Activated T-cell treated with anti-CD3 and anti-CD28 coated beads, Interleukin-2, amount 50 U/mL, for 72 hours (primary cell): ENCODE results near the gene GLIPR1L2. TPM values are rescaled to one million over a fixed set of nuclear protein-coding genes. Genes with fewer than 3 reads are reported as not detected.
A peak's percentile ranks its signal among the peaks of the same experiment; 100 is the strongest.

Experiments used
- ATAC-seq, 2 donors: fragments of 150-1000 bp; cut with Tn5 transposase; replicated peaks in 1 of 2; 2 replicates each; pipeline ENCODE4 v1.10.0; 2021; ENCODE audit warnings: moderate library complexity in 2 of 2, mild to moderate bottlenecking in 1 of 2
- DNase-seq, 2 donors: peaks; one replicate each; pipeline ENCODE4 v3.0.0; 2021 to 2022; ENCODE audit warnings: mixed read lengths in 1 of 2
- H3K27ac Mint-ChIP-seq: one replicate; pipeline ENCODE4 v1.8.0; 2022; ENCODE audit warnings: mild to moderate bottlenecking, moderate library complexity, mixed read lengths
- H3K27me3 Mint-ChIP-seq: one replicate; pipeline ENCODE4 v1.8.0; 2022; ENCODE audit warnings: low read depth, mixed read lengths
- H3K36me3 Mint-ChIP-seq, 2 donors: one replicate each; pipeline ENCODE4 v1.8.0; 2022; ENCODE audit warnings: mixed read lengths in 2 of 2, mild to moderate bottlenecking in 1 of 2; ENCODE audit not compliant: insufficient read depth in 2 of 2
- H3K4me1 Mint-ChIP-seq: one replicate; pipeline ENCODE4 v1.8.0; 2022; ENCODE audit warnings: low read depth, mixed read lengths
- H3K4me3 Mint-ChIP-seq, 2 donors: one replicate each; pipeline ENCODE4 v1.8.0; 2022; ENCODE audit warnings: mild to moderate bottlenecking in 2 of 2, mixed read lengths in 2 of 2, moderate library complexity in 2 of 2
- H3K9me3 Mint-ChIP-seq, 2 donors: one replicate each; pipeline ENCODE4 v1.8.0; 2022; ENCODE audit warnings: mixed read lengths in 2 of 2
- total RNA-seq, 2 donors: library from RNA; stranded (reverse); gene quantifications; one replicate each; pipeline ENCODE4 v1.2.3, GENCODE V29; 2022

The GLIPR1L2 gene
- total RNA-seq, 2 donors from 2014 or later = 0.16 to 0.50 TPM

DNA sequence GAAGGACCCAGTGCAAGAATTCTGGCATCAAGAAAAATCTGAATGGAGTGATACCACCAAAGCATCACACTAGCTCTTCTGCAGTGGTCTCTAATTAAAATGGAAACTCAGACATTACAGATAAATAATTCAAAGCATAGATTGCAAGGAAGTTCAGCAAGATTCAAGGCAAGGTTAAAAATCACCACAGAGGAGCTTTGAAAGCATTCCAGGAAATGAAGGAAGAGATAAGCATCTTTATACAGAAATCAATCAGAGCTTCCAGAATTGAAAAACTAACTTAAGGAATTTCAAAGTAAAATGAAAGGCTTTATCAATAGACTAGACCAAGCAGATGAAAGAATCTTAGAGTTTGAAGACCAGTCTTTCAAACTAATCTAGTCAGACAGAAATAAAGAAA, 69.3 kb downstream of the GLIPR1L2 start:
- H3K27ac Mint-ChIP-seq = peak overlapping the region; percentile 53

DNA sequence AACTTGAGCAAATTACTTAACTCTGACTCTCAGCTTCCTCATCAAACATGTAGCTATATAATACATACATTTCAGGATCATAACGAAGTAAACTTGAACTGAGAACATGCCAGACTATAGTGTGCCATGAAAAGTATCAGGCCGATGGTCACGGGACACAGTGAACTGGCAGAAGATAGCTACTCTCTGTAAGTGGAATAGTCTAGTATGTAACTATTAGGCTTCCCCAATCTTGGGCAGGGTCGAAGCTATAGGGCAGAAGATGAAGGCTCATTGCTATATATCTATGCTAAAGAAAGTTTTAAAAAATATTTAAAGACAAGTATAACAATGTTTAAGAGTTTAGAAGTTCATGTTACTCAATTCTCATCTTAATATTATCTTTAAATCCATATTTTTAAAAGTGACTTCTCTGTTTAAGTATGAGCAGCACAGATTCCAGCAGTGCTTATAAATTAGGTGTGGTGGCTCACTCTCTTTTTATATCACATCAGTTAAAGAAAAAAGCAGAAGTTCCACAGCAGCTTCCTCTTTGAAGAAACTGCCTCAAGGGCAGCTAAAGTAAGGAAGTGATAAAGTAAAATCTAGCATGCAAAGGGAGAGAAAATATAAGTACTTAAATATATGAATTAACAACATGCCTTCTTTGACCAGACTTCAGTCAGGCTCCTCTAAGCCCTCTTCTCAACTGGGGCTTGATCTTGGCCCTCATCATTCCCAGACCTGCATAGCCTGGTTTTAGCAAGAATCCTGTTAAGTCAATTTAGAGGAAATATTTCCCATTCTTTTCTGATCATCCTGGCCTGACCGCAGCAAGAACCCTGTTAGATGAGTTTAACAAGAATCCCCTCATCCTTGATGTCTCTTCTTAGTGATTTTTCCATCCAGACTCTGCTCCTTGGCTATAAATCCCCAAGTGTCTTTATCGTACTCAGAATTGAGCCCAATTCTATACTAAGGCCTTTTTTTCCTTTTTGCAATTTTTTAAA, 81.3 kb downstream of the GLIPR1L2 start:
- no peaks in the 10 kb centered on the region for H3K9me3 Mint-ChIP-seq

More for the DNA sequence above, 69.3 kb downstream of the GLIPR1L2 start:
- ATAC-seq (no peak), DNase-seq (no peak)
- Mint-ChIP-seq H3K9me3 (peaks cover 0 to 3% of the 10 kb centered on the region in 2 donors), H3K4me1 (peaks cover 20% of the 10 kb centered on the region), H3K4me3 (no peak overlapping the region), H3K36me3 (peaks cover 4 to 5% of the 10 kb centered on the region in 2 donors), H3K27me3 (peaks cover 8% of the 10 kb centered on the region)

DNA sequence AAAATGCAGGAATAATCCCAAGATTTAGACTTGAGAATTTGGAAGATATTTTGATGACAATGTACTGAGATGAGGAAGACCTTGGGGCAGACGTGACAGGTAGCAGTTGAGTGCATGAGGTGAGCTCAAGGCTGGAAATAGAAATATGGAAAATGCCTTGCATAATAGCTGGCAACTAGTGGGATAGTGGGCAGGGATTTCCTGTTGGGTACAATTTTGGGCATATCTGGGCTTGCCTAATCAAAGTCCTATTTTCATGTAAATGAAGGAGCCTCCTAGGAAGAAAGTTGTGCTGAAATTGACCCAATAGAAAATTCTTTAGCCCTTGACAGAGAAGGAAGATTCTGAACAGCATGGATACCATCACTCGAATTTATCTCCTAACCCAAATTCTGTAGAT, 83.2 kb downstream of the GLIPR1L2 start:
- Mint-ChIP-seq H3K4me1 (peaks cover 36% of the 10 kb centered on the region), H3K27ac (no peak overlapping the region), H3K9me3 (no peaks in the 10 kb centered on the region), H3K27me3 (peaks cover 28% of the 10 kb centered on the region), H3K36me3 (peaks cover 0 to 3% of the 10 kb centered on the region in 2 donors), H3K4me3 (no peak overlapping the region)
- no peak for DNase-seq
- no peak for ATAC-seq

More for the DNA sequence above, 81.3 kb downstream of the GLIPR1L2 start:
- Mint-ChIP-seq H3K27ac (no peak overlapping the region), H3K27me3 (peaks cover 28% of the 10 kb centered on the region), H3K4me1 (peaks cover 17% of the 10 kb centered on the region), H3K4me3 (no peak overlapping the region), H3K36me3 (peaks cover 0 to 3% of the 10 kb centered on the region in 2 donors)
- DNase-seq = no peak
- ATAC-seq = no peak

DNA sequence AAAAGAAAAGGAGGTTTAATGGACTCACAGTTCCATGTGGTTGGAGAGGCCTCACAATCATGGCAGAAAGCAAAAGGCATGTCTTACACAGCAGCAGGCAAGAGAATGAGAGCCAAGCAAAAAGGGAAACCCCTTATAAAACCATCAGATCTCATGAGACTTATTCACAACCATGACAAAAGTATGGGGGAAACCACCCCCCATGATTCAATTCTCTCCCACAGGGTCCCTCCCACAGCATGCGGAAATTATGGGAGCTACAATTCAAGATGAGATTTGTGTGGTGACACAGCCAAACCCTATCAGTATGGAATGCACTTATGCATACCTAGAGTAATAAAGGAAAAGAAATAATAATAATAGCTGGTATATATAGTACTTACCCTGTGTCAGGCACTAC, 85.2 kb downstream of the GLIPR1L2 start:
- peaks cover 2 to 3% of the 10 kb centered on the region in 2 donors for H3K36me3 Mint-ChIP-seq
- peaks cover 56% of the 10 kb centered on the region for H3K4me1 Mint-ChIP-seq
- H3K27ac Mint-ChIP-seq = no peak overlapping the region
- peak; percentile 15 to 19 for ATAC-seq
- no peaks in the 10 kb centered on the region for H3K9me3 Mint-ChIP-seq
- no peak overlapping the region for H3K4me3 Mint-ChIP-seq
- H3K27me3 Mint-ChIP-seq = peaks cover 23% of the 10 kb centered on the region
- peak; percentile 61 to 69 for DNase-seq

DNA sequence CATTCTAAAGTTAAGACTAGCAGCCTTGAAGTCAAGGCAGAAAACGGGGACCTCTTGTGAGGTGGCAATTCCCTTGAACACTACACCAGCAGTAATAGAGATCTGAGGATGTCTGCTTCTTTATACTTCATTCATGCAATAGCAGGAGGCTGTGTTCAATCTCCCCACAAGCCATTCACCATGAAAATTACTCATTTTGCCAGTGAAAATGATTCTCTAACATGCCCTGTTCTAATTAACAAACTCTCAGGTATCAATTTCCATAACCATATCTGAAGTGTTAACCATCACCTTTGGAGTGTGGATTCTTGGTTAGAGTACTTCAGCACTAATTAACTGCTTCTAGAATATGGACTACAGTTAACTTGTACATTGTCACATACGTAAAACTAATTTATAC, 86.2 kb downstream of the GLIPR1L2 start:
- peak overlapping the region; percentile 31 to 58 for H3K4me3 Mint-ChIP-seq
- H3K9me3 Mint-ChIP-seq = no peaks in the 10 kb centered on the region
- peaks cover 2 to 5% of the 10 kb centered on the region in 2 donors for H3K36me3 Mint-ChIP-seq
- peak overlapping the region; percentile 54 for H3K27ac Mint-ChIP-seq
- peak in 1 of 2 donors; percentile 12 for DNase-seq
- peak; percentile 12 to 19 for ATAC-seq
- H3K27me3 Mint-ChIP-seq = peaks cover 14% of the 10 kb centered on the region
- H3K4me1 Mint-ChIP-seq = peaks cover 67% of the 10 kb centered on the region

DNA sequence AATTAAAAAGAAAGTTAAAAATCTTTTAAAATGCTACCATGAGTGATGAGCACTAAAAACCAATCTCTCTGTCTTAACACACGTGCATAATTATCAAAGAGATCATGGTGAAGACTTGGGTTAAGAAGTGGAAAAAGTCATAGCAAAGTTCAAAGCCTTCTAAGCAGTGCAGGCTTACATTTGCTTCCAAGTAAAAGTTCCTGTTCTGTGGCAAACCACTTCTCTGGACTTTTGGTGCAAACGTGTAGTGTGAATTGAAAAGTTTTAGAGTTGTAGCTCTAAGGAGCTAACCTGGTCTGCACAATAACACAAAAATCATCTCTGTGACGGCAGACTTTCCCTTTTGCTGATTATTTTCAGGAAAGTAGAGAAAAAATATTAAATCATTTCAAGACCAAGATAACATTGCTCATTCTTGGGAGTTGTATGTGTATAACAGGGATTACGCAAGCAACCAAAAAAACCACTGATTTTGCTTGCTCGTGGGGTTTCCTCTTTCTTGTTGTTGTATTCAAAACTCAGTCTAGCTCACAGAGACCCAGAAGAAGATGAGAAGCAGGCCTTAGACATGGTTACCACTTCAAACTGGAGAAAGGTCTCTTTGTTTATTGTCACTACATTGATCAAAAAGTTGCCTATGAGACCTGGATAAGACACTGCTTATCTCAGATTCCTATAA, 87.4 kb downstream of the GLIPR1L2 start:
- Mint-ChIP-seq H3K4me3 (peak overlapping the region; percentile 31 to 57), H3K9me3 (no peaks in the 10 kb centered on the region), H3K27ac (peak overlapping the region; percentile 63), H3K4me1 (peaks cover 78% of the 10 kb centered on the region), H3K27me3 (peaks cover 14% of the 10 kb centered on the region), H3K36me3 (peaks cover 2 to 5% of the 10 kb centered on the region in 2 donors)
- peak; percentile 53 to 57 for ATAC-seq
- peak; percentile 58 for DNase-seq

DNA sequence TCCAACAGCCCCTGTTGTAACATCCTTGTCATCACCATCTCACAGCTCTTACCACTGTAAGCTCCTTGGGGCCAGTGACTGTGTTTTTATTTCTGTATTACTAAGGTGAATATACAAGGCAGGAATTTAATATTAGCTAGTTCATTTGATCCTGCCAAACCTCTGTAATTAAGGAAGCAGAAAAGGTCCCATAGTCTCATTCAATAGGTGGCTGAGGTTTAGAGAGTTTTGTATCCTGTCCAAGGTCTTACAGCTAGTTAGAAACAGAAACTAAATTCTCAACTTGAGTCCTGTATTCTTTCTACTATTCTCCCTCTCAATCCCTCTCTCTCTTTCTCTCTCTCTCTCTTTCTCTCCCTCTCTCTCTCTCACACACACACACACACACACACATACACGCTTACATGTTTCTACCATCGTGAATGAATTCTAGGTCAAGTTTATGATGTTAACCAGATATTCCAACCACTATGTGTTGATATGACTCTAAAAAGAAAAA, 89.1 kb downstream of the GLIPR1L2 start:
- H3K9me3 Mint-ChIP-seq = no peaks in the 10 kb centered on the region
- ATAC-seq = peak; percentile 30 to 44
- H3K4me1 Mint-ChIP-seq = peaks cover 94% of the 10 kb centered on the region
- H3K27ac Mint-ChIP-seq = peak overlapping the region; percentile 97
- H3K27me3 Mint-ChIP-seq = no peaks in the 10 kb centered on the region
- peaks cover 2% of the 10 kb centered on the region in 2 donors for H3K36me3 Mint-ChIP-seq
- peak overlapping the region; percentile 83 to 86 for H3K4me3 Mint-ChIP-seq
- DNase-seq = peak; percentile 27 to 36

DNA sequence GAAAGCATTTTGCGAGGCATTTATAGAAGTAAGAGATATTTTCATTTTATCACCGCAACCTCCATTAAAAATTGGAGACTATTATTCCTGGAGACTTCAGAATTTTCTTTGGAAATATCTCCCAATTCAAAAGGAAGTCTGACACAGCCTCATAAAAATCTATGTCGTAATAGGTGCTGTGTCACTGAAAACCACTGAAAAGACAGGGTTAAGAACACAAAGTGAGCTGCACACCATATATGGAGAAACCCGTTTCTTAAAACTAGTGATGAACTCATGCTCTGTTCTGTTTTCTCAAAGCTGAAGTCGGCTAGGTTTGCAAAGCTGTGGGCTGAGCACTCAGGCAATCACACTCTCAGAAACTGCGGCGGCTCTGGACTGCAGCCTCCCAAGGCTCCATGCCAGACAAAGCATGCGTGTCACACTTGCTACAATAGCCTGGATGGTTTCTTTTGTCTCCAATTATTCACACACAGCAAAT, 89.6 kb downstream of the GLIPR1L2 start, which contains the start of gene GLIPR1:
GLIPR1 (plus strand) TSS at position 287 of the 481 bp plus-strand sequence; CDS start at position 413, 126 bp downstream.
- peaks cover 2% of the 10 kb centered on the region in 2 donors for H3K36me3 Mint-ChIP-seq
- H3K4me3 Mint-ChIP-seq = peak within 1 kb of the TSS; percentile 83 to 86
- no peaks in the 10 kb centered on the region for H3K27me3 Mint-ChIP-seq

DNA sequence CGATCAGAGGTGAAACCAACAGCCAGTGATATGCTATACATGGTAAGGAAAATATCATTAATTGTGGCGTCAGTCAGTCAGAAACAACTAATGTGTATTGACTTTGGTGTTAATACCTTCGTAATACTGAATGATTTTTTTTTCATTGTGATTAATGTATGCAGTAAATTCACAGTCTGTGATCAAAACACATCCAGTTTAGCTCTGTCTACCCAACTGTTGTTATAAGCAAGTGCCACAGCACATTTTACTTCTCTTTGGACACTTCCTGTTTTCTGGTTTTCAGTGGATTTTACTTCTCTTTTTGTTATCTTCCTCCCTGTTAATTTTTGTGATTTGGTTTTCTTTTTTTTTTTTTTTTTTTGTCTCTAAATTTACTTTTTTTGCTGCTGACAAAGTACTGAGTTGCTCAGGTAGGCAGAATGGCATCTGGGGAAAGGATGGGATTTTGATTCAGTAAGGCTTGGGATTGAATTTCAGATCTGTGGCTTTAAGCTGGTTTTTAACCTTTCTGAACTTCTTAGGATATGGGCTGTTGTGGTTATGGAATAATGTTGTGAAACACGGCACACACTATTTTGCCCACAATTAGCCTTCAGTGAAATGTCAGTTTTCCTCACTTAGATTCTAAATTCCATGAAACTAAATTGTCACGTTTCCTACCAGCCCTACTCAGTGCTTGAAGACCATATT, 90.3 kb downstream of the GLIPR1L2 start:
- peaks cover 2% of the 10 kb centered on the region in 2 donors for H3K36me3 Mint-ChIP-seq
- no peak for ATAC-seq
- H3K9me3 Mint-ChIP-seq = no peaks in the 10 kb centered on the region

More for the DNA sequence above, 89.6 kb downstream of the GLIPR1L2 start, which contains the start of gene GLIPR1:
- H3K27ac Mint-ChIP-seq = peak within 1 kb of the TSS; percentile 97
- DNase-seq = peak; percentile 78 to 83
- peaks cover 96% of the 10 kb centered on the region for H3K4me1 Mint-ChIP-seq
- peak; percentile 82 to 83 for ATAC-seq
- H3K9me3 Mint-ChIP-seq = no peaks in the 10 kb centered on the region

DNA sequence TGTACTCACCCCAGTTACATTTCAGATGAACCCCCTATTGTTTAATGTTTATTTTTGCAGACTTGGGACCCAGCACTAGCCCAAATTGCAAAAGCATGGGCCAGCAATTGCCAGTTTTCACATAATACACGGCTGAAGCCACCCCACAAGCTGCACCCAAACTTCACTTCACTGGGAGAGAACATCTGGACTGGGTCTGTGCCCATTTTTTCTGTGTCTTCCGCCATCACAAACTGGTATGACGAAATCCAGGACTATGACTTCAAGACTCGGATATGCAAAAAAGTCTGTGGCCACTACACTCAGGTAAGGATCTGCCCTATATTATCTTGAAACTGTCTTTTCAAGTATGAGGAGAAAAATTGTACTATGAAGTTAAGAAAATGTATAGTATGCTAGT, 90.9 kb downstream of the GLIPR1L2 start:
- Mint-ChIP-seq H3K36me3 (peaks cover 2% of the 10 kb centered on the region in 2 donors), H3K4me3 (peak overlapping the region; percentile 83 to 86), H3K27me3 (no peaks in the 10 kb centered on the region), H3K9me3 (no peaks in the 10 kb centered on the region), H3K4me1 (peaks cover 88% of the 10 kb centered on the region), H3K27ac (peak overlapping the region; percentile 97)
- ATAC-seq = no peak
- no peak for DNase-seq

More for the DNA sequence above, 90.3 kb downstream of the GLIPR1L2 start:
- no peak for DNase-seq
- peak overlapping the region; percentile 97 for H3K27ac Mint-ChIP-seq
- H3K27me3 Mint-ChIP-seq = no peaks in the 10 kb centered on the region
- peaks cover 89% of the 10 kb centered on the region for H3K4me1 Mint-ChIP-seq
- peak overlapping the region; percentile 83 to 86 for H3K4me3 Mint-ChIP-seq
